Stimulated activated CD8-positive, alpha-beta memory T cell treated with anti-CD3 and anti-CD28 coated beads, Interleukin-12 subunit alpha, Interleukin-12 subunit beta, amount 100 ng/mL, for 24 hours (primary cell): ENCODE data around the gene DROSHA.
"Not testable (repeated sequence)": the region's sequence is repeated elsewhere in the genome, so short reads cannot be mapped to it uniquely, and the experiment has no call there.

Experiments
- DNase-seq: peaks from one replicate; pipeline ENCODE4 v3.0.0-alpha.2; 2020; ENCODE audit errors: extremely low read depth

DROSHA gene

DNA sequence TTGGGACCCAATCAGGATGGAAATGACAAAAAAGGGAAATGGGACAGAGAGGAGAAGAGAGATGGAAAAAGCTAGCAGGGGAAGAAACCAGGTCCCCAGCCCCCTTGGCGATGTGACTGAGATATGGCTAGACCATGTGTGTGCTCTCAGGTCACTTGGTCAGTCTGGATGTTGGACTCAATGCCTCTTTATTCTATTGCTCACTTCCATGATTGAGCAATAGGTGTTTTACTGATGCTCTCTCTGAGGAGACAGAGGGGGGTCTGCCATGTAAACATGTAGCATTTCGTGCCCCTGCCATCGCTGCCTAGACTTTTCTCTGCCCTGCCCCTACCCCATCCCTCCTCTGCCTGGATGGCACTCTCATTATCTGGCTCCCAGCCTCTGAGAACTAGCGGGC is 150.6 kb downstream of the DROSHA start:
- DNase-seq = no peak

DNA sequence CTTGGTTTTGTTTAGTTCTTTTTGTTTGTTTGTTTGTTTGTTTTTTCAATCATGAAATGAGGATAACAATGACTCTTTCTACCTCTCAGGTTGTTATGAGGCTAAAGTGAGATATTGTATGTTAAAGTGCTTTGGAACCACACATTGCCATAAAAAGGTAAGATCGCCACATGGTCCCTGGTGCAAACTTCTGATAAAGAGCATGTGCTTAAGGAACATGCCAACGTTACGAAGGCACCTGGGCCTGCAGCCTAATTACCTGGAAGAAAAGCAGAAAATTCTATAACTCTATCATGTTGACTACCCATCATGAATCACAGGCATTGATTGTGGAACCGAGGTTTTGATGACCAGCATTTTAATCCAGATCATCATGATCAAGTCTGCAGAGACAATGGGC is 151.8 kb downstream of the DROSHA start:
- DNase-seq = no peak

DNA sequence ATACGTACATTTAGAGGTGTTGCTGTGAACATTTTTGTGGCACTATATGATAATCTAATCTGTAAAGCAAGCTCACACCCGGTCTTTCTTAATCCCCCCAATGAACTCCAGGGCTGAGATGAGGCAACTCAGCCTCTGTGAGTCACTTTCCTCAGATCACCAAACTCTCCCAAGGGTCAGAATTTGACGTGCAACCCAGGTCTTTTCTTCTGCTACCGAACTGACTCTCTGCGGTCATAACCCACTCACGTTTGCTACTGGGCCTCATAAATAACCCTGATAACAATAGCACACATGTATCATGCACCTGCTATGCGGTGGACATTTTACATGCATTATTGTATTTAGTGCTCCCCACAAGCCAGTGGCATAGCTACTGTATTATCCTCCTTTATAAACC is 153.1 kb downstream of the DROSHA start:
- no peak for DNase-seq

DNA sequence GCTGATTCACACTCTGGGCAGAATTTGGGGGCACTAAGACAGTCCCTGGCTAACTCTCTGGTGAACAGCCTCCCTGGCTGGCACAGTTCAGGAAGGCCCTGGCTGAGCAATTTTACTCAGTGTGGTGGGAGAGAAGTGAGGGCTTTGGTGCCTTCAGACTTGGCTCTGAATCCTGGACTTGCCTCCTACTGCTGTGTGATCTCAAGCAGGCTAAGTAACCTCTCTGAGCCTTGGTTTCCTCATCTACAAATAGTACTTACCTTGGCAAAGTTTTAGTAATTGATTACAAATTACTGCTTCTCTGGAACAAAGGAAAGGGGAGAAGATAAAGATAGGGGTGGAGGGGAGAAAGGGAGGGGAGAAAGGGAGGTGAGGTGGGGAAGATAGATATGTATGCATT is 153.8 kb downstream of the DROSHA start:
- DNase-seq = no peak

DNA sequence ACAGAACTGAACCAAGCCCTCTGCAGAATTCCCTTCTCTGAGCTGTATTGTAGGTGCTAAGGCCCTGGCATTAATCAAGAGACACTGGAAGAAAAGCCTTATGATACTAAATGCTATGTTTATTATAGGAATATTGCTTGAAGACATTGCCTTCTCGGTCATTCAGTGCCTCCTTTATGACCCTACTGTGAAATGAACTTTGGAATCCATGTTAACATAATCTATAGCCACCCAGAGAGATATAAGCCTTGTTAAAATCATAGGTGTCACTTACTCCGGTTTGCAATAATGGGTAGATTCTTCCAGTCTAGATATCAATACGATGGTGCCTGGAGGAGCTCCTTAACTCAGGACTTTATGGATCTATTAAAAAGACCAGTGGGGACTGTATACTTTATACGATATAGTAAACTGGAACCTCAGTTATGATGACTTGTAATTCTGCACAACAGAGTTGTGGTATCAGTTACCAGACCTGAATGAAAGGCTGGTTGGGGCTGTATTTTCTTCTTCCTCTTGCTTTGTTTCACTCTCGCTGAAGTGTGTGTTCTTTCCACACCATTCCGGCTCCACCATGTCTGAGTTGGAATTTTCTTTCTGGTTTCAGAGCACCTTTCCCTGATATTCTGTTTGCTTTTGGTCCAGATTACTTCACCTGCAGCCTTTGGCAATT is 154.5 kb downstream of the DROSHA start:
- no peak for DNase-seq

DNA sequence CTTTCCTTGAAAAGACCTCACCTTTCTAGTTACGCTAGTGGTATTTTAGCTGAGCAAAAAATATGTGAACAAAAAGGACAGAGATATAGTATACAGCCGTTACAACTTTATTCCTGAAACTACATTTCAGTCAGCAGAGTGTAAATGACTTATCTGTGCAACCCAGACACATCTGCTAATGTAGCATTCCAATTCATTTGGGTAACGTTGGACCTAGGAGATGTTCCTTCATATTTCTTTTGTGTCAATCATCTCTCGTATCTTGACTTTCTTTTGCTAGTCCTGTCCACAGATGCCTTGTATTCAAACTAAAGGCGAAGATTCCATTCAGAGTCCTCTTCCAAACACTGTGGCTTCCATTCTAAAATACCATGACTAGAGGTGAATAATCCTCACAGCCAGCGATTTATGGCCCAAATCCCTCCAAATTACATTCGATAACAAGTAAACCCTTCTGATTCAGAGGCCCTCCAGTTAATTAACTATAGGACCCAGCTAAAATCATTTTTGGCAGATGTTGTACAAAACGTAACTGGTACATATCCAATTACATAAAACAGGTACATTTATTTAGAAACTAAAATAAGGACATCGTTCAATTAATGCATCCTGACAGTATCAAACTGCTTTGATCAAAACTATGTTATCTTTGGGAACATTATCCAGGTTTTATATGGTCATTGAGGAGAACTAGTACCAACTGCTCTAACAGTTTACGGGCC is 155.7 kb downstream of the DROSHA start:
- no peak for DNase-seq

DNA sequence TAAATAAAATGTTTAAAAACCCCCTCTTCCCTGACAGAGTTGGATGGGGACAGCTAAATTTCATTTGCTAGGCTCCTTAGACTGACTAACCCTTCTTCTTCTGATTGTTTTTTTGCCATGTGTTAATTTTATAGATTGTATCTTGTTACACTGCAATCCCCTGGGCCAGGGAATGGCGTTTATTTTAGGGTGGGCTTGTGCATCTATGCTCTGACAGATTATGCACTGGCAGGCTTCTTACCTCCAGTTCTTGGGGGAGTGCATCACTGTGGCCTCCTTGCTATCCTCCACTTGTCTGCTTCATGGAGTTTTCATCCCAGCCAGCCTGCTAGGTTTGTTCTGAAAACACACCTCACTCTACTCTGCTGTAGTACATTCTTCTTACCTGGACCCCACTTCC is 159.8 kb downstream of the DROSHA start:
- DNase-seq = no peak

DNA sequence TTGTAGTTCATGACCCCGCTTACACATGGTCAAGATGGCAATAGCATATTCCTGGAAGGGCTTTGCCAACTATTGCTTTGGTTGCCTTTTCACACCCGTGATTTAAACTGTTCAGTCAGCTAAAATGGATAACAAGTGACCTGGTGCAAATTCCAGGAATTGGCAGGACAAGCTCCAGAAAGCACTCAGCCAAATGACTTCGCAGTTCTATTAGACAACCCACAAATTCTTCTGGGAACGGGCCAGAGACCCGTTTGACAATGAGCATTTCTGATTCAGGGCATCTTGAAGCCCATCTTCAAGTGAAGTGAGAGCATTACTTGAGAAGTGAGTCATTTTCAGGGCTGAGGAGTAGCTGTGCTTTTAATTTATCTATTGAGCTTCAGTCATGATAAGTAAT is 165.0 kb downstream of the DROSHA start:
- no peak for DNase-seq

DNA sequence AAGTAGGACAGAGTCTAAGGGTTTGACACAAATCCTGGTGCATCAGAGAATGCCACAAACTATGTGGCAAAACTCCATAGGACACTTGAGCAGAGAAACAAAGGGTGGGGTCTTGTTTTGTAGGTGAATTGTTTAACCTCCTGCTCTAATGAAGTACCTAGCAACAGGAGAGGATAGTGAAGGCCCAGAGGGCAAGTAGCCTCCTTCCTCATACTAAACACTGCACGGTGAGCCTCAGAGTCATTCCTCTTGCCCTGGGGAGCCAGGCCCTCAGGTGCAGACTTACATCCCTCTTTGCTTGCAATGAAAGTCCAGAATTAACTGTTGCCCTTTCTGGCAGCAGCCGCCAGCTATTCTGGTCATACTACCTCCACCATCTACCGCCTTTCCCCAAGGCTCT is 166.1 kb downstream of the DROSHA start:
- DNase-seq = no peak

DNA sequence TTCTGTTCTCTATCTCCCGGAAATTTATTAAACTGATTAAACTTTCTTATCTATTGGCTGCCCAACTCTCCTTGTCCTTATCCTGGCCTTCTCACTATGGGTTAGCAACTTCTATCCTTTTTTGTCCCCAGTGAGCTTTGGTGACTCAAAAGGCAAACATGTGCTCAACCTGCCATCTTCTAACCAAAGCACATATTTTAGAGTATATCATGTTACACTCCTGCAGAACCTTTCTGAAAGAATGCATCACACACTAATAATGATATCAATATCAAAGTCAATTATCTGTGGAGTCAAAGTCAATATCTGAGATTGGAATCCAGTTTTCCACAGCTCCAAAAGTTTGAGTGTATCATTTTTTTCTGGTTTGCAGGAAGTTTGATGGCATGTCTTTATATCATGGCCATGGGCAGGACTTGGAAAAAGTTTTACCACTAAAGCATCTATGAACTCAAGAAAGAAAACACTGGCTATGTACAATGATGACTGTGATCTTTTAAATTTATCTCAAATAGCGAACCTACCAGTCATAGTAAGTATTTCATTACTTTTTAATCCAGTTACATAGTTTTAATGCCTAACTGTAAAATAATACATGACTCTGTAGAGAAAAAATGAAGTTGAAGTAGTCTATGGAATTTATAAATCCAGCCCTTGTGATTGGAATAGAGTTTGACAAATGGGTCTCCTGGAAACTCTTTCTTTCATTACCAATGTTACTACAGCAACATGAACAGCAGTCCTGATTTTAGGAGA is 166.8 kb downstream of the DROSHA start:
- DNase-seq = no peak

DNA sequence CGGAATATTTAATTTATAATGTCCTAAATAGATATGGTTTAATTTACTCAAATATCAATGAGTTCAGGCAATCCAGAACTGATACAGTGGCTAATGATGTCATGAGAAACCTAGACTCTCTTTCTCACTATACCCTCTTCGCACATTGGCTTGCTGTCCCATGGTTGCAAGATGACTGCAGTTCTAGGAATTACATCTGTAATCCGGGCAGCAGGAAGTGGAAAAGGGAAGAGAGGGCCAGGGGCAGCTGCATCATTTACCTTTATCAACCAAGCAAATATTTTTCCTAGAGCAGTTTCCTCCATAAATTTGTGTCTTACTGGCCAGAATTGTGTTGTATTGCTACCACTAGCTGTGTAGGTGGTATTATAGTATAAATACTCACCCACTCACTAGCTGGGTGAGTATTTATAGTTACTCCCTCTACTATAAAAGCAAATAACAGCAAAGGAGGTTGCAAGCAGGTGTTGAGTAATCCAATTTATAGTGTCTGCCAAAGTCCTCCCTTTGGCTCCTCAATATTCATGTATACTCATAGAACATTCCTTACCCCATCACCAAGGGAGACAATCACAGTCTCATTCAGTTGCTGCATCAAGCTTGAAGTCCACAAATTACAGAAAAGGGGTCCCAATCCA is 168.8 kb downstream of the DROSHA start:
- DNase-seq = no peak

DNA sequence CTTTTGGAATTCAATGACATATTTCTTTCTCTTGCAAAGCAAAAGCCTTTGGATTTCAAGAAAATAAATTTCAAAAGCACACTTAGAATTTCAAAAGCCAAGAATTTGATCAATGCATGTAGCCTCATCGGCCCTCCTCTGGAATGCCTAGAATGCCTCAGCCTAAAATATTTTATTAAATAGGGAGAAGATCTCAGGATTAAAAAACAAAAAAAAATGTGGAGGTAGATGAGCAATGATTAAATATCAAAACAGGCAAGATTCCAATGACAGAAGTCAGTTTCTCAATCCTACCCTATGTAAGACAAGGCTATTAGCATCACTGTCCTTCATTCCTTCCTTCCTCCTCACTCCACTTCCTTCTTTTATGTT is 169.4 kb downstream of the DROSHA start:
- DNase-seq = no peak

DNA sequence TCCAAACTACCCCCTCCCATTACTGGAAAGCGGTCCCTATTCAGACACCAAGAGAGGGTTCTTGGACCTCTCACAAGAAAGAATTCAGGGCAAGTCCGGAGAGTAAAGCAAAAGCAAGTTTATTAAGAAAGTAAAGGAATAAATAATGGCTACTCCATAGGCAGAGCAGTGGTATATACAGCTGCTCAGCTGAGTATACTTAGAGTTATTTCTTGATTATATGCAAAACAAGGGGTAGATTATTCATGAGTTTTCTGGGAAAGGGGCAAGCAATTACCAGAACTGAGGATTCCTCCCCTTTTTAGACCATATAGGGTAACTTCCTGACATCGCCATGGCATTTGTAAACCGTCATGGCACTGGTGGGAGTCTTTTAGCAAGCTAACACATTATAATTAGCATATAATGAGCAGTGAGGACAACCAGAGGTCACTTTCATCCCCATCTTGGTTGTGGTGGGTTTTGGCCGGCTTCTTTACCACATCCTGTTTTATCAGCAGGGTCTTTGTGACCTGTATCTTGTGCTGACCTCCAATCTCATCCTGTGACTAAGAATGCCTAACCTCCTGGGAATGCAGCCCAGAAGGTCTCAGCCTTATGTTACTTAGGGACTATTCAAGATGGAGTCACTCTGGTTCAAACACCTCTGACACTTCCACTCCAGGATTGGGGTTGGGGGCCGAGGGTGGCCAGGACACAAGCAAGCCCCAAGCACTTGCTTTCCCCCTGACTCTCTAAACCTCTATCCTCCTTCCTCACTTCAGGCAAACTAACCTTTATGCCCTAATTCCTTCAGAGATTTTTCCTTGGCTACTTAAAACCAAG is 170.0 kb downstream of the DROSHA start:
- not testable (repeated sequence) for DNase-seq

DNA sequence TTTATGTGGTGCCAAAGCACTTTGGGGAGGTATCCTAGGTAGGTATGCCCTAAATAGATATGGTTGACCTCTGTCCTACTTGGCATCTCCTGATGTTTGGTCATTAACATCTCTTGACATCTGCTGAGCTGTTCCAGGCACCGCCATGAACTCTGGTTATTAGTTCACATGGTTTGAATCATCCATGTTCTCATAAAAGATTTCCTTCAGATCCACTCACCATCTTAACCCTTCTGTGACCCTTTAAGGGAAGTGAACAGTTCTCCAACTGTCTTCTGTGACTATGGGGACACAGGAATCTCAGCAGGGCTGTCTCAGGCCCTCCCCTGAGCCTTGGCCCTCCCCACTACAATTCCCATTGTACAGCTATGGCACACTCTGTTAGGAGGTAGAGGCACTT is 170.7 kb downstream of the DROSHA start:
- no peak for DNase-seq

DNA sequence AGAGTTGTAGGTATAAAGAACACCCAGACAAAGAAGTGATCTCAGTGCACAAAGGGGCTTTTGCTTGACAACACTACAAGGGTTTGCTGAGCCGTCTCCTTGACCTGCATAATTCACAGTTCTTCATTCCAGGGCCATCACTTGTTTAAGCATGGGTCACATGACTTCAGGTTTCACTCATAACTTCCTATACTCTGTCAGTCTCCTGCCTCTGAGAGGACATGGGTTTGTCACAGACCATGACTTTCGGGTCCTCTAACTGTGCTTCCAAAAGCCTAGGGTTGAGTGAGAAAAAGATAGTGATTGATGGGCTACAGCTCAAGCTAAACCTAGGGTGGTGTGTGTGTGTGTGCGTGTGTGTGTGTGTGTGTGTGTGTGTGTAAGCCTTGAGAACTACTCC is 172.1 kb downstream of the DROSHA start:
- DNase-seq = no peak

DNA sequence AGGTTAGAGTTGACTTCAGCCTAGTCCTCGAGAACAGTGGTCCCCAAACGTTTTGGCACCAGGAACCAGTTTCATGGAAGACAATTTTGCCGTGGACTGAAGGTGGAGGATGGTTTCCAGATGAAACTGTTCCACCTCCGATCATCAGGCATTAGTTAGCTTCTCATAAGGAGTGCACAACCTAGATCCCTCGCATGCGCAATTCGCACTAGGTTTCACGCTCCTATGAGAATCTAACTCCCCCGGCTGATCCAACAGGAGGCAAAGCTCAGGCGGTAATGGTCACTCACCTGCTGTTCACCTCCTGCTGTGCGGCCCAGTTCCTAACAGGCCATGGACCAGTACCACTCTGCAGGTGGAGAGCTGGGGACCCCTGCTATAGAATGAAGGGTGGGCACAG is 174.9 kb downstream of the DROSHA start:
- no peak for DNase-seq

DNA sequence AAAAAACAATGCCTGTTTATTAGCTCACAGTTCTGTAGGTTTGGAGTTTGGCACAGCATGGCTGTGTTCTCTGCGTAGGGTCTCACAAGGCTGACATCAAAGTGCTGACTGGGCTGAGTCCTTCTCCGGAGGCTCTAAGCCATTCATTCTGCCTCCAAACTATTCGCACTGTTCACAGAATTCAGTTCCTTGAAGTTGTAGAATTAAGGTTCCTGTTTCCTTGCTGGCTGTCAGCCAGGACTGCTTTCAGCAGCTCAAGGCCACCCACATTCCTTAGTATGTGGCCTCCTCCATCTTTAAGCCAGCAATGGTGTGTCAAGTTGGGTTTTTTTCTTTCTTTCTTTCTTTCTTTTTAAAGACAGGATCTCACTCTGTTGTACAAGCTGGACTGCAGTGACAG is 176.6 kb downstream of the DROSHA start:
- DNase-seq = no peak
